Smooth muscle cell (in vitro differentiated cells): Measurements from ENCODE around the gene FHOD3. TPM values are rescaled to one million over a fixed set of nuclear protein-coding genes. Genes with fewer than 3 reads are reported as not detected.
A peak's percentile ranks its signal among the peaks of the same experiment; 100 is the strongest.

Experiments
- DNase-seq: peaks from one replicate; lab custom pipeline; 2025; ENCODE audit not compliant: unreplicated experiment; lab: John Stamatoyannopoulos, UW
- H2AFZ ChIP-seq: fragments of 200-600 bp; sonication (generic); 2 replicates; pipeline ENCODE4 v1.6.0; 2016; ENCODE audit warnings: antibody characterized with exemption, low read depth, mild to moderate bottlenecking
- H3F3A ChIP-seq: fragments of 200-600 bp; sonication (generic); 2 replicates; pipeline ENCODE4 v1.6.0; 2017; ENCODE audit warnings: antibody characterized with exemption, low read depth
- H3K27ac ChIP-seq: fragments of 200-600 bp; sonication (generic); 2 replicates; pipeline ENCODE4 v1.5.1; 2016; ENCODE audit warnings: low read depth, mild to moderate bottlenecking
- H3K27me3 ChIP-seq: fragments of 200-600 bp; sonication (generic); 2 replicates; pipeline ENCODE4 v1.6.1; 2016; ENCODE audit warnings: low read depth, mild to moderate bottlenecking
- H3K36me3 ChIP-seq: fragments of 200-600 bp; sonication (generic); 2 replicates; pipeline ENCODE4 v1.5.1; 2016; ENCODE audit warnings: low read depth
- H3K4me1 ChIP-seq: fragments of 200-600 bp; sonication (generic); 2 replicates; pipeline ENCODE4 v1.5.1; 2016; ENCODE audit warnings: low read depth
- H3K4me2 ChIP-seq: fragments of 200-600 bp; sonication (generic); 2 replicates; pipeline ENCODE4 v1.6.0; 2016; ENCODE audit warnings: mild to moderate bottlenecking
- H3K4me3 ChIP-seq: fragments of 200-600 bp; sonication (generic); 2 replicates; pipeline ENCODE4 v1.5.1; 2016; ENCODE audit warnings: mild to moderate bottlenecking
- H3K79me2 ChIP-seq: fragments of 200-600 bp; sonication (generic); 2 replicates; pipeline ENCODE4 v1.6.0; 2016; ENCODE audit warnings: low read depth, mild to moderate bottlenecking
- H3K9ac ChIP-seq: fragments of 200-600 bp; sonication (generic); 2 replicates; pipeline ENCODE4 v1.6.0; 2016; ENCODE audit warnings: low read depth
- H3K9me3 ChIP-seq: fragments of 200-600 bp; sonication (generic); replicated peaks from 2 replicates; pipeline ENCODE4 v1.5.1; 2016; ENCODE audit warnings: low read depth
- H4K20me1 ChIP-seq: fragments of 200-600 bp; sonication (generic); 2 replicates; pipeline ENCODE4 v1.6.0; 2016; ENCODE audit warnings: low read depth
- CTCF ChIP-seq: fragments of 200-600 bp; sonication (generic); IDR thresholded peaks from 2 replicates; pipeline ENCODE4 v1.5.1; 2017; ENCODE audit warnings: borderline replicate concordance, mild to moderate bottlenecking, antibody characterized with exemption; ENCODE audit not compliant: insufficient read depth, poor library complexity, severe bottlenecking
- WGBS: methylation state at CpG from one replicate; pipeline ENCODE4 v1.1.7; 2016; ENCODE audit warnings: low lambda C conversion rate; 5-methylcytosine and 5-hydroxymethylcytosine counted together
- polyA plus RNA-seq: library from polyadenylated mRNA; unstranded; fragments of >200 nt; fragmentation: Nextera tagmentation; extraction: Ambion mirVana; gene quantifications from 2 replicates; pipeline ENCODE4 v1.2.1, GENCODE V29; 2016
- total RNA-seq: library from RNA; depleted of rRNA; stranded (reverse); fragments of >200 nt; gene quantifications from 2 replicates; pipeline ENCODE4 v1.2.3, GENCODE V29; 2014

Gene FHOD3
- total and polyA plus RNA-seq, 2 experiments from 2014 or later = 6.3 to 19.4 TPM

GRCh38 chr18:36265015-36265414 is 32.5 kb upstream of the FHOD3 start:
- no peaks in the 10 kb centered on the region for H3K9me3 ChIP-seq
- H3K27me3 ChIP-seq = no peaks in the 10 kb centered on the region
- no peaks in the 10 kb centered on the region for H3K79me2 ChIP-seq
- 26% methylated on average over 5 of the region's 5 CpGs for WGBS
- H3K36me3 ChIP-seq = no peaks in the 10 kb centered on the region
- no peaks in the 10 kb centered on the region for H3K4me1 ChIP-seq
- no peak for DNase-seq
- H3K9ac ChIP-seq = no peak overlapping the region
- no peak overlapping the region for H3K27ac ChIP-seq
- no peak overlapping the region for H3K4me3 ChIP-seq
- no peaks in the 10 kb centered on the region for H4K20me1 ChIP-seq
- no peaks in the 10 kb centered on the region for H3F3A ChIP-seq
- no peak for TF ChIP-seq CTCF
- H3K4me2 ChIP-seq = peak overlapping the region; percentile 35
- no peak overlapping the region for H2AFZ ChIP-seq

GRCh38 chr18:36269157-36269556 is 28.4 kb upstream of the FHOD3 start:
- Histone ChIP-seq H3K9me3 (no peaks in the 10 kb centered on the region), H3K9ac (no peak overlapping the region), H2AFZ (no peak overlapping the region), H3K36me3 (no peaks in the 10 kb centered on the region), H3K4me2 (no peak overlapping the region), H4K20me1 (no peaks in the 10 kb centered on the region), H3F3A (no peaks in the 10 kb centered on the region), H3K27ac (no peak overlapping the region), H3K27me3 (no peaks in the 10 kb centered on the region), H3K4me3 (no peak overlapping the region), H3K4me1 (no peaks in the 10 kb centered on the region), H3K79me2 (no peaks in the 10 kb centered on the region)
- WGBS = 89% methylated on average over 4 of the region's 4 CpGs
- TF ChIP-seq CTCF = no peak
- no peak for DNase-seq

GRCh38 chr18:36271153-36271552 is 26.4 kb upstream of the FHOD3 start:
- Histone ChIP-seq H3K27me3 (no peaks in the 10 kb centered on the region), H3K4me1 (no peaks in the 10 kb centered on the region), H3F3A (no peaks in the 10 kb centered on the region), H3K79me2 (no peaks in the 10 kb centered on the region), H3K27ac (no peak overlapping the region), H4K20me1 (no peaks in the 10 kb centered on the region), H3K9me3 (no peaks in the 10 kb centered on the region), H3K36me3 (no peaks in the 10 kb centered on the region), H3K9ac (no peak overlapping the region), H3K4me2 (no peak overlapping the region), H3K4me3 (no peak overlapping the region), H2AFZ (no peak overlapping the region)
- TF ChIP-seq CTCF = no peak
- no peak for DNase-seq

- Histone ChIP-seq H4K20me1 (no peaks in the 10 kb centered on the region), H2AFZ (no peak overlapping the region), H3K4me3 (no peak overlapping the region), H3K4me2 (no peak overlapping the region), H3K79me2 (no peaks in the 10 kb centered on the region), H3K9ac (no peak overlapping the region), H3K27me3 (peaks cover 12% of the 10 kb centered on the region), H3K9me3 (no peaks in the 10 kb centered on the region), H3K36me3 (no peaks in the 10 kb centered on the region), H3F3A (no peaks in the 10 kb centered on the region), H3K4me1 (no peaks in the 10 kb centered on the region), H3K27ac (no peak overlapping the region)
- DNase-seq = no peak
- 97% methylated on average over 8 of the region's 8 CpGs for WGBS
- TF ChIP-seq CTCF = no peak
Observed at GRCh38 chr18:36273347-36273746, 24.2 kb upstream of the FHOD3 start.
